ENCODE measurements around the gene CELF2.

DNA sequence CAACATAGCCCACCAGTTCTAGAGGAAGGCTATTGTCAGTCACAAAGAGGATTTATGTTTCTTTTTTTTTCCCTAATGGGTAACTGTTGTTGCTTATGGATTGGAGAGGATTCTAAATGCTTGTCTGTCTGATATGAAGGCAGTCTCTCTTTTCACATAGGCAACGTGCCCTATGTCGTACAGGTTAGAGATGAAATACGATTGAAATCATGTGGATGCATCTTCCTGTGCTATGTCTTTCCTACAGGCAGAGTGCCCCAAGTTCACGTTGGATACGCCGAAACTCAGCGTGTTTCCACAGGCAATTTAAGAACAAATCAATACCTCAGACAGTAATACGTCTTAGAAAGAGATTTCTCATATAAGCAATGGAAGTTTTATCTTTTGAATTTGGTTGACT lies 93.8 kb downstream of the CELF2 start:
- TF ChIP-seq, protein P1, sequence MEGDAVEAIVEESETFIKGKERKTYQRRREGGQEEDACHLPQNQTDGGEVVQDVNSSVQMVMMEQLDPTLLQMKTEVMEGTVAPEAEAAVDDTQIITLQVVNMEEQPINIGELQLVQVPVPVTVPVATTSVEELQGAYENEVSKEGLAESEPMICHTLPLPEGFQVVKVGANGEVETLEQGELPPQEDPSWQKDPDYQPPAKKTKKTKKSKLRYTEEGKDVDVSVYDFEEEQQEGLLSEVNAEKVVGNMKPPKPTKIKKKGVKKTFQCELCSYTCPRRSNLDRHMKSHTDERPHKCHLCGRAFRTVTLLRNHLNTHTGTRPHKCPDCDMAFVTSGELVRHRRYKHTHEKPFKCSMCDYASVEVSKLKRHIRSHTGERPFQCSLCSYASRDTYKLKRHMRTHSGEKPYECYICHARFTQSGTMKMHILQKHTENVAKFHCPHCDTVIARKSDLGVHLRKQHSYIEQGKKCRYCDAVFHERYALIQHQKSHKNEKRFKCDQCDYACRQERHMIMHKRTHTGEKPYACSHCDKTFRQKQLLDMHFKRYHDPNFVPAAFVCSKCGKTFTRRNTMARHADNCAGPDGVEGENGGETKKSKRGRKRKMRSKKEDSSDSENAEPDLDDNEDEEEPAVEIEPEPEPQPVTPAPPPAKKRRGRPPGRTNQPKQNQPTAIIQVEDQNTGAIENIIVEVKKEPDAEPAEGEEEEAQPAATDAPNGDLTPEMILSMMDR (IDR thresholded peaks at IDR 0.05 in 8 of 11, conservative IDR thresholded peaks at IDR 0.05 in 3 of 11) = no peak
- no peak for TF ChIP-seq POLR2A (IDR thresholded peaks at IDR 0.05)
- no peak for TF ChIP-seq POLR2AphosphoS5 (IDR thresholded peaks at IDR 0.05)

Measured in spleen (tissue), 7 donors.